ENCODE data around the gene RUNX1.

The RUNX1 gene

GRCh38 chr21:34766862-34767261 is 282.2 kb downstream of the RUNX1 start:
- no peak for FAIRE-seq

- no peak for FAIRE-seq
These were observed 283.5 kb downstream of the RUNX1 start for GRCh38 chr21:34765619-34766018.

- no peak for FAIRE-seq
These were observed 284.3 kb downstream of the RUNX1 start for GRCh38 chr21:34764715-34765284.

GRCh38 chr21:34762786-34763185 is 286.3 kb downstream of the RUNX1 start:
- FAIRE-seq: no peak

- no peak for FAIRE-seq
These were observed 287.3 kb downstream of the RUNX1 start for GRCh38 chr21:34761758-34762330.

- no peak for FAIRE-seq
These were observed 294.1 kb downstream of the RUNX1 start for GRCh38 chr21:34754690-34755647.

- no peak for FAIRE-seq
These were observed 300.2 kb downstream of the RUNX1 start for GRCh38 chr21:34748862-34749261.

GRCh38 chr21:34745557-34746255 is 303.4 kb downstream of the RUNX1 start:
- FAIRE-seq: no peak

GRCh38 chr21:34744801-34745200 is 304.3 kb downstream of the RUNX1 start:
- FAIRE-seq: no peak

- FAIRE-seq: no peak
These were observed 305.3 kb downstream of the RUNX1 start for GRCh38 chr21:34743831-34744230.

- FAIRE-seq: no peak
These were observed 305.8 kb downstream of the RUNX1 start for GRCh38 chr21:34743285-34743684.

- no peak for FAIRE-seq
These were observed 308.9 kb downstream of the RUNX1 start for GRCh38 chr21:34740198-34740597.
